HG03097 (cell line): ENCODE data around the gene LIME1.

Source experiments
- ATAC-seq: cut with Tn5 transposase; IDR thresholded peaks from one replicate; pipeline ENCODE4 v1.9.1; 2021; ENCODE audit not compliant: unreplicated experiment, low FRiP score

Gene LIME1

GRCh38 chr20:63735859-63736718 lies at the start of gene LIME1:
TSS of gene LIME1 (plus strand) at chr20:63736664. CDS start at chr20:63737550, 886 bp downstream.
- peak; percentile 22 for ATAC-seq

- ATAC-seq, result no peak
These were observed 48.9 kb upstream of the LIME1 start for GRCh38 chr20:63687419-63688178.

GRCh38 chr20:63688228-63689045 lies 48.0 kb upstream of the LIME1 start:
- no peak for ATAC-seq

DNA sequence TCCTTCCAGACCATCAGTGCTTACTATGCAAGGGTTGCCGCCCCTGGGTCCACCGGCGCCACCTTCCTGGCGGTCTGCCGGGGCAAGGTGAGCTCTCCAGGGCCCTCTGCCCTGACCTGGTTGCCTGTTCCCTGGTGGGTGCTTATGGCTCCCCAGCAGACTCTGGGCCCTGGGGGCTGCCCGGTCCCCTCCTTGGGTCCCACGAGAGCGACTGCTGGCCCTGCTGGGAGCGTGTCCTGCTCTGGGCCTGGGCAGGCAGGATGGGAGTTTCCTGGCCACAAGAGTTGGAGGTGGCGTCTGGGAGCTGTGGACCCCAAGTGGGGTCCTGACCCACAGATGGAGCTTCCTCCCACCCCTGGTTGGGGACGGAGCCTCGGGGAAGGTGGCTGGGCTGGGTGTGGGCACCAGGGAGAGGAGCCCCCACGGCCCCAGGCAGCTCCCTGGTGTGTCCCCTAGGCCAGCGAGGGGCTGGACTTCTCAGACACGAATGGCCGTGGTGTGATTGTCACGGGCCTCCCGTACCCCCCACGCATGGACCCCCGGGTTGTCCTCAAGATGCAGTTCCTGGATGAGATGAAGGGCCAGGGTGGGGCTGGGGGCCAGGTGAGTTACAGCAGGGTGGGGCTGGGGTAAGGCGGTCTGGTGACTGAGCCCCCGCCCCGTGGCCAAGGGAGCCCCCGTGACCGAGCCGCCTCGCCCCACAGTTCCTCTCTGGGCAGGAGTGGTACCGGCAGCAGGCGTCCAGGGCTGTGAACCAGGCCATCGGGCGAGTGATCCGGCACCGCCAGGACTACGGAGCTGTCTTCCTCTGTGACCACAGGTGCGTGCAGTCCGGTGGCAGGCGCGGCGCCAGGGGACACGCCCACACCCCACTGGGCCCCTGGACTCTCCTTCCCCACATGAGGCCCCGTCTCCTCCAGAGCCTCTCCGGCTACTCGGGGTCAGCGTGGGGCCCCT lies 47.1 kb upstream of the LIME1 start:
- no peak for ATAC-seq

DNA sequence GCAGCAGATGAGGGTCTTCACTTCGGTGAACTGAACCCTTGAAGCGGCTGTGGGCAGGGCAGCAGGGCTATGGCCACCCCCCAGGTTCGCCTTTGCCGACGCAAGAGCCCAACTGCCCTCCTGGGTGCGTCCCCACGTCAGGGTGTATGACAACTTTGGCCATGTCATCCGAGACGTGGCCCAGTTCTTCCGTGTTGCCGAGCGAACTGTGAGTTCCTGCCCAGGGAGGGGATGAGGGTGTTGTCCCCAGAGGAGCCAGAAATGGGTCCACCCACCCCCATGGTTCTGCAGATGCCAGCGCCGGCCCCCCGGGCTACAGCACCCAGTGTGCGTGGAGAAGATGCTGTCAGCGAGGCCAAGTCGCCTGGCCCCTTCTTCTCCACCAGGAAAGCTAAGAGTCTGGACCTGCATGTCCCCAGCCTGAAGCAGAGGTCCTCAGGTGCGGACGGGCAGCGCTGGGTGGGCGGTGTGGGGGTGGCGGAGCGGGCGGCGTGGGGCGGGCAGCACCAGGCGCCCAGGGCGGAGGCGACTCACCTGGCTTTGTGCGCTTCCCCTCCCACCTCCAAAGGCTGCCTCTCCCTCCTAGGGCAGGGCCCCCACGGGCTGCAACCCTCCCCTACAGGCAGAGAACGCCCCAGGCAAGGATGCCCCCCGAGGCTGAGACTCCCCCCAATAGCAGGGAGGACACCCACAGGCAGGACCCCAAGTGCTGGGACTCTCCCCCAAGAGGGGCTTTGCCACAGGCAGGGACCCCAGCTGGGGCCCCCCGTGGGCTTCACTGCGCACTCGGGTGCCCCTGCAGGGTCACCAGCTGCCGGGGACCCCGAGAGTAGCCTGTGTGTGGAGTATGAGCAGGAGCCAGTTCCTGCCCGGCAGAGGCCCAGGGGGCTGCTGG lies 46.2 kb upstream of the LIME1 start:
- no peak for ATAC-seq

DNA sequence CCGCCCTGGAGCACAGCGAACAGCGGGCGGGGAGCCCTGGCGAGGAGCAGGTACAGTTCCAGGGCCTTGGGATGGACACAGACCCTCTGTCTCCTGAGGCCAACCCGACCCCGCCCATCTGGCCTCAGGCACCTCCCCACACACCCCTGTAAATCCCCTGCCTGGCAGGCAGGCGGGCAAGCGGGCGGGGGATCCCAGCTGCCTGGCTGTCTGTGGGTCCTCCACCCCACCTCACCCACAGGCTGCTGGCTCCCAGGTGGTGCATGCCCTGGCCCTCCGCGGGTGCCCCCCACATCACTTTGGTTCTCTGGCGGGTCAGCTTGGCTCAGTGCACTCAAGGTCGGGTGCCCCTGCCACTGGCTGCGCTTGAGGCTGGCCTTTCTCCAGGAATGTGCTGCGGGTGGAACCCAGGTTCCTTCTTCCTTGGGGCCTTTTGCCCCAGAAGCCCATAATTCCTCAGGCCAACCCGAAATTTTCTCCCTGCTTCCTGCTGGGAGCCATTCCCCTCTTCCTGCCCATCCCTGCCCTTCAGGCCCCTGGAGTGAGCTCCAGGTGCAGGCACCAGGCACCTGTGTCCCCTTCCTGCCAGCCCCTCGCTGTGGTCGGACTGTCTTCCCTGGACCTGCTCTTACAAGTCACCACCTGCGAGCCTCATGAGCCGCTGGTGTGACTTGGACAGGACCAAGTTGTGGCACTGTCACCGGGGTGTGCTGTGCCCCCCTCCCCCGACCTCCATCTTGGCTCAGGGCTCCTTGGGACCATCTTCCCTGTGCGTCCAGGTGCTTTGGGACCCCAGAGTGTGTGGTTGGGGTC lies 45.4 kb upstream of the LIME1 start:
- ATAC-seq, result no peak

DNA sequence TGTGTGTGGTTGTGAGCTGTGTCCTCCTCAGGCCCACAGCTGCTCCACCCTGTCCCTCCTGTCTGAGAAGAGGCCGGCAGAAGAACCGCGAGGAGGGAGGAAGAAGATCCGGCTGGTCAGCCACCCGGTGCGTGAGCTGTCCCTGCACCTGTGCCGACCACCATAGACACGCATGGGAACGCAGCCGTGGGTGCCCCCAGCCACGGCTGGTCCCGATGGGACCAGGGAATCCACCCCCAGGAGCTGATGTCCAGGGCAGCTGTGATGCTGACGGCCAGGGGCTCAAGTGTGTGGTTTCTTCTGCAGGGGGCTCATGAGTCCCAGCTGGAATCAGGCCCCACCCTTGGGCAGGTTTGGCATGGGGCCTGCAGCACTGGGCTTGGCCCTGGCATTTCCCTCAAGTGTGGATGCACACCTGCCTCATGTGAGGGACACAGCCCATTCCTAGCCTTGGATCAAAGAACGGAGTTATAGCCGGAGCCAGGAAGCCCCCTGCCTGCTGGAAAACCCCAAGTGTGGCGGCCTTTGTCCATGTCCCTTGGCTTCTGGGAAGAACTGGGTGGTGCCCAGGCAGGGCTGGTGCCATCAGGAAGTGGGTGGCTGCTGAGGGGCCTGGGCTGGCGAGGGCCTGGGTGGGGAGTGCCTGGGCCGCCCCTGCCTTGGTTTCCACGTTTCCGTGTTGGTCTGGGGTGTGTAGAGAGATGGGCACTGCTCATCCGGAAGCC lies 44.6 kb upstream of the LIME1 start:
- no peak for ATAC-seq

GRCh38 chr20:63692436-63693082 lies 43.9 kb upstream of the LIME1 start:
- no peak for ATAC-seq

DNA sequence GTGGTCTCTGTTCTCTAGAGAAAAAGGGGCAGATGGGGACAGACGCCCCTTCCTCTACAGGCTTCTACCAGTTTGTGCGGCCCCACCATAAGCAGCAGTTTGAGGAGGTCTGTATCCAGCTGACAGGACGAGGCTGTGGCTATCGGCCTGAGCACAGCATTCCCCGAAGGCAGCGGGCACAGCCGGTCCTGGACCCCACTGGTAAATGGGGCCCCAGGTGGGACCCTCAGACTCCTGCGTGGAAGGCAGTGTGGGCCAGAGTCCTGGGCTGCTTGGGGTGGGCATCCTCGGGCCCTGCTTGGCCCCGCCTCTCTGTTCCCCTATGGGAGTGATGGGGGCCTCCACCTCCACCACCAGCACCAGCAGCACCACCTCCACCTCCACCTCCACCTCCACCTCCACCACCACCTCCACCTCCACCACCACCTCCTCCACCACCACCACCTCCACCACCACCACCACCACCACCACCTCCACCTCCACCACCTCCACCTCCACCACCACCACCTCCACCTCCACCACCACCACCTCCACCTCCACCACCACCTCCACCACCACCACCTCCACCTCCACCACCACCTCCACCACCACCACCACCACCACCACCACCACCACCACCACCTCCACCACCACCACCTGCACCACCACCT lies 43.3 kb upstream of the LIME1 start:
- no peak for ATAC-seq

DNA sequence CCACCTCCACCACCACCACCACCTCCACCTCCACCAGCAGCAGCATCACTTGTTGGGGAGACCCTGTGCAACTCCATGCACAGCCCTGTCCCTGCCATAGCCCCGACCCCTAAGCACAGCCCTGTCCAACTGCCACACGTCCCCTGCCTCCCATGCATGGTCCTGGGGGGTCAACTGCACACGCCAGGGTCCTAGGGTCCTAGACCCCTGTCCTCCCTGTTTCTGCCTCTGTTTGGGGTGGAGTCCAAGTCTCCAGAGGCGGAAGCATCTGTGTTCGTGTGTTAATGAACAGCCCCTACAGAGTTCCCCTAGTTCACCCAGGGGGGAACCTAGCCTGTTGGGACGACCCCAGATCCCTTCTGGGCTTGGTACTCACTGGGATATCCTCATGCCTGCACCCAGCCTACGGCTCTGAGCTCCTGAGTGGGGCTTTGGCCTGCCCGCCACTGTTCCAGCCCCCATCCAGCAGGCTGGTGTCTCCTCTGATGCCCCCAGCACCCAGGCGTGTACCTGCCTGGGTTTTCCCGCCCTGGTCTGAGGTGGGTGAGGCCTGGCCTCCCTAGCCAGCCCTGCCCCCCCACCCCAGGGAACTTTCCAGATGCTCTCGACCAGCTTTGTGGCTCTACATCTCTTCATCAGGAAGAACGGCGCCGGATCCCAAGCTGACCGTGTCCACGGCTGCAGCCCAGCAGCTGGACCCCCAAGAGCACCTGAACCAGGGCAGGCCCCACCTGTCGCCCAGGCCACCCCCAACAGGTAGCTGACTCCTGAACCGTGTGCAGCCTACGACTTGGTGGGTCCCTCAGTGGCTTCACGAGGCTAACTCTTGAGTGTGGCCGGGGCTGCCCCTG lies 42.5 kb upstream of the LIME1 start:
- ATAC-seq, result no peak

GRCh38 chr20:63694584-63695423 lies 41.7 kb upstream of the LIME1 start:
- ATAC-seq, result no peak

DNA sequence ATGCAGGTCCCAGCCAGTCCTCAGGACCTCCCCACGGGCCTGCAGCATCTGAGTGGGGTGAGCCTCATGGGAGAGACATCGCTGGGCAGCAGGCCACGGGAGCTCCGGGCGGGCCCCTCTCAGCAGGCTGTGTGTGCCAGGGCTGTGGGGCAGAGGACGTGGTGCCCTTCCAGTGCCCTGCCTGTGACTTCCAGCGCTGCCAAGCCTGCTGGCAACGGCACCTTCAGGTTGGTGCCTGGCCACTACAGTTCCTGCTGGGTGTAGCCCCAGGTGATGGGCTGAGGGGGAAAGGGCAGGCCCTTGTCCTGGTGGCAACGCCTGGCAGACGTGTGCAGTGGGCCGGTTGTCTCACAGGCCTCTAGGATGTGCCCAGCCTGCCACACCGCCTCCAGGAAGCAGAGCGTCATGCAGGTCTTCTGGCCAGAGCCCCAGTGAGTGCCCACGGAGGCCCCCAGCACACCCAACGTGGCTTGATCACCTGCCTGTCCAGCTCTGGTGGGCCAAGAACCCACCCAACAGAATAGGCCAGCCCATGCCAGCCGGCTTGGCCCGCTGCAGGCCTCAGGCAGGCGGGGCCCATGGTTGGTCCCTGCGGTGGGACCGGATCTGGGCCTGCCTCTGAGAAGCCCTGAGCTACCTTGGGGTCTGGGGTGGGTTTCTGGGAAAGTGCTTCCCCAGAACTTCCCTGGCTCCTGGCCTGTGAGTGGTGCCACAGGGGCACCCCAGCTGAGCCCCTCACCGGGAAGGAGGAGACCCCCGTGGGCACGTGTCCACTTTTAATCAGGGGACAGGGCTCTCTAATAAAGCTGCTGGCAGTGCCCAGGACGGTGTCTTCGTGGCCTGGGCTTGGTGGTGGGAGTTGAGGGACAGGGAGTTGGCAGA lies 40.8 kb upstream of the LIME1 start:
- ATAC-seq, result no peak

GRCh38 chr20:63696306-63696627 lies 40.2 kb upstream of the LIME1 start:
- no peak for ATAC-seq
